ENCODE results near the gene ECEL1. TPM values are rescaled to one million over a fixed set of nuclear protein-coding genes. Genes with fewer than 3 reads are reported as not detected.

The ECEL1 gene
- total and polyA plus RNA-seq, 12 donors = 3.9 to 31.7 (median 7.3) TPM

GRCh38 chr2:232432598-232433184, 54.9 kb downstream of the ECEL1 start:
- no peak overlapping the region for H3K27ac ChIP-seq
- H3K4me3 ChIP-seq = no peak overlapping the region
- H3K27me3 ChIP-seq = no peaks in the 10 kb centered on the region
- peak in 1 of 7 donors; percentile 4 for DNase-seq
- intact Hi-C loops (cut with DNase I) = no loop called here
- H3K4me1 ChIP-seq (replicated peaks in 1 of 2) = no peaks in the 10 kb centered on the region
- WGBS, 4 donors = 53 to 82% (median 78%) methylated on average over 2 to 16 of the region's 16 CpGs
- no peaks in the 10 kb centered on the region for H3K36me3 ChIP-seq (replicated peaks in 1 of 2)
- no peaks in the 10 kb centered on the region for H3K9me3 ChIP-seq (replicated peaks in 1 of 3)
- TF ChIP-seq POLR2A (IDR thresholded peaks at IDR 0.05) = no peak
- no peak for TF ChIP-seq CTCF (IDR thresholded peaks at IDR 0.05)

- Histone ChIP-seq H3K4me3 (no peak overlapping the region), H3K27me3 (no peaks in the 10 kb centered on the region), H3K27ac (no peak overlapping the region), H3K9me3 (replicated peaks in 1 of 3) (no peaks in the 10 kb centered on the region), H3K36me3 (replicated peaks in 1 of 2) (no peaks in the 10 kb centered on the region), H3K4me1 (replicated peaks in 1 of 2) (no peaks in the 10 kb centered on the region)
- TF ChIP-seq POLR2A (IDR thresholded peaks at IDR 0.05) (no peak), CTCF (IDR thresholded peaks at IDR 0.05) (no peak)
- 78 to 92% (median 89%) methylated on average over 12 to 16 of the region's 16 CpGs for WGBS, 4 donors
- intact Hi-C loops (cut with DNase I) = no loop called here
- DNase-seq = peak in 1 of 7 donors; percentile 4
These were observed 55.7 kb downstream of the ECEL1 start for GRCh38 chr2:232431705-232432590.

Other genes starting within 250 kb of the ECEL1 start
- not detected for gene ALPP, start 109.1 kb downstream of the ECEL1 start, total RNA-seq
- not detected for gene ALPP, start 109.1 kb downstream of the ECEL1 start, polyA plus RNA-seq
- gene ALPG, start 81.0 kb downstream of the ECEL1 start, total RNA-seq = not detected
- not detected for gene ALPG, start 81.0 kb downstream of the ECEL1 start, polyA plus RNA-seq
- not detected for gene ALPI, start 31.7 kb downstream of the ECEL1 start, total RNA-seq
- not detected for gene ALPI, start 31.7 kb downstream of the ECEL1 start, polyA plus RNA-seq
- gene PRSS56, start 32.6 kb upstream of the ECEL1 start, total RNA-seq = under 1 TPM in 2 of 9 donors, not detected in 7; 0.06 to 0.28 TPM
- under 1 TPM in 1 of 3 donors, not detected in 2; 0.07 TPM for gene PRSS56, start 32.6 kb upstream of the ECEL1 start, polyA plus RNA-seq
- under 1 TPM in 4 of 9 donors, not detected in 5; 0.11 to 0.39 (median 0.17) TPM for gene CHRND, start 38.3 kb upstream of the ECEL1 start, total RNA-seq
- gene CHRND, start 38.3 kb upstream of the ECEL1 start, polyA plus RNA-seq = under 1 TPM in 1 of 3 donors, not detected in 2; 0.07 TPM
- under 1 TPM in 1 of 9 donors, not detected in 8; 0.22 TPM for gene CHRNG, start 51.9 kb upstream of the ECEL1 start, total RNA-seq
- under 1 TPM in 1 of 3 donors, not detected in 2; 0.08 TPM for gene CHRNG, start 51.9 kb upstream of the ECEL1 start, polyA plus RNA-seq
- gene TIGD1, start 62.7 kb upstream of the ECEL1 start, total RNA-seq = 10 to 100 TPM in 1 of 9 donors, 1 to 10 TPM in 8; 2.2 to 15.2 (median 4.1) TPM
- 10 to 100 TPM in 1 of 3 donors, 1 to 10 TPM in 2; 4.8 to 20.5 (median 6.2) TPM for gene TIGD1, start 62.7 kb upstream of the ECEL1 start, polyA plus RNA-seq
- gene EIF4E2, start 62.9 kb upstream of the ECEL1 start, total RNA-seq = 100 to 1,000 TPM in 2 of 9 donors, 10 to 100 TPM in 7; 36.5 to 137 (median 58.1) TPM
- gene EIF4E2, start 62.9 kb upstream of the ECEL1 start, polyA plus RNA-seq = 100 to 1,000 TPM in 1 of 3 donors, 10 to 100 TPM in 2; 32.2 to 121 (median 43.2) TPM
- gene EFHD1, start 145.8 kb upstream of the ECEL1 start, total RNA-seq = 10 to 100 TPM in 2 of 9 donors, 1 to 10 TPM in 6, under 1 TPM in 1; 0.50 to 10.2 (median 5.4) TPM
- 10 to 100 TPM in 1 of 3 donors, 1 to 10 TPM in 2; 6.1 to 12.9 (median 6.5) TPM for gene EFHD1, start 145.8 kb upstream of the ECEL1 start, polyA plus RNA-seq
- gene GIGYF2, start 209.5 kb upstream of the ECEL1 start, total RNA-seq = 10 to 100 TPM; 32.0 to 93.7 (median 69.2) TPM
- gene GIGYF2, start 209.5 kb upstream of the ECEL1 start, polyA plus RNA-seq = 10 to 100 TPM; 13.5 to 71.6 (median 38.6) TPM